HEK293 (cell line): Measurements from ENCODE around the gene CXCL5.
A peak's percentile ranks its signal among the peaks of the same experiment; 100 is the strongest.

ENCODE experiments used
- CTCF ChIA-PET: fragments of 350-600 bp; formaldehyde crosslinking; extraction: SDS; loops from one replicate; lab custom pipeline; 2021; ENCODE audit warnings: antibody characterized with exemption; lab: Yijun Ruan, JAX
- POLR2A ChIA-PET: fragments of 300-600 bp; formaldehyde crosslinking; extraction: SDS; loops from one replicate; lab custom pipeline; 2020; ENCODE audit warnings: antibody characterized with exemption, inconsistent platforms; lab: Yijun Ruan, JAX
- H3K27ac ChIP-seq: fragments of 200-500 bp; sonication (Bioruptor generic); 2 replicates; pipeline ENCODE4 v1.5.1; 2014; ENCODE audit warnings: low read depth, low read length, control low read depth, inconsistent platforms; ENCODE audit errors: extremely low read depth
- H3K36me3 ChIP-seq, 2 experiments: fragments of 200-500 bp in 1 of 2; sonication (Bioruptor generic) in 1 of 2; 1 replicate in 1 of 2; 2 replicates in 1 of 2; pipeline ENCODE4 v1.5.1; 2014 to 2017; ENCODE audit warnings: inconsistent platforms in 2 of 2, low read length in 2 of 2; ENCODE audit not compliant: control insufficient read depth in 2 of 2, insufficient read depth in 1 of 2
- H3K4me1 ChIP-seq: fragments of 200-500 bp; sonication (Bioruptor generic); 2 replicates; pipeline ENCODE4 v1.5.1; 2014; ENCODE audit warnings: mild to moderate bottlenecking, low read length, inconsistent platforms; ENCODE audit not compliant: control insufficient read depth, insufficient read depth
- H3K4me3 ChIP-seq: 2 replicates; pipeline ENCODE4 v1.5.1; 2011; ENCODE audit warnings: low read depth, mild to moderate bottlenecking, control low read depth, low read length, moderate library complexity
- H3K9me3 ChIP-seq: fragments of 200-500 bp; sonication (Bioruptor generic); 2 replicates; pipeline ENCODE4 v1.5.1; 2014; ENCODE audit warnings: low read depth, low read length, inconsistent platforms; ENCODE audit not compliant: control insufficient read depth, insufficient read depth
- BCL11A ChIP-seq: fragments of 450-650 bp; formaldehyde crosslinking; IDR thresholded peaks from 2 replicates; pipeline ENCODE4 v1.5.1; 2016; ENCODE audit warnings: low read depth, missing biosample characterization, missing genetic modification characterization
- BCL11B ChIP-seq: fragments of 450-650 bp; formaldehyde crosslinking; IDR thresholded peaks from 2 replicates; pipeline ENCODE4 v1.5.1; 2016; ENCODE audit warnings: low read depth, missing biosample characterization, missing genetic modification characterization
- MYNN ChIP-seq: fragments of 450-650 bp; formaldehyde crosslinking; IDR thresholded peaks from 2 replicates; pipeline ENCODE4 v1.5.1; 2016; ENCODE audit warnings: missing biosample characterization, missing genetic modification characterization, borderline replicate concordance
- OSR2 ChIP-seq: fragments of 450-650 bp; formaldehyde crosslinking; IDR thresholded peaks from 2 replicates; pipeline ENCODE4 v1.5.1; 2016; ENCODE audit warnings: missing biosample characterization, missing genetic modification characterization
- SETDB1 ChIP-seq: IDR thresholded peaks from one replicate; pipeline ENCODE4 v1.6.1; 2017; ENCODE audit warnings: mild to moderate bottlenecking, low read length, moderate library complexity, mixed read lengths; ENCODE audit not compliant: insufficient read length
- WT1 ChIP-seq: fragments of 450-650 bp; formaldehyde crosslinking; IDR thresholded peaks from 2 replicates; pipeline ENCODE4 v1.5.1; 2016; ENCODE audit warnings: missing biosample characterization, missing genetic modification characterization
- ZFHX2 ChIP-seq: fragments of 450-650 bp; formaldehyde crosslinking; conservative IDR thresholded peaks from 2 replicates; pipeline ENCODE4 v1.5.1; 2016; ENCODE audit warnings: missing biosample characterization, missing genetic modification characterization
- ZNF23 ChIP-seq: fragments of 450-650 bp; formaldehyde crosslinking; IDR thresholded peaks from 2 replicates; pipeline ENCODE4 v1.5.1; 2016; ENCODE audit warnings: missing biosample characterization, missing genetic modification characterization, borderline replicate concordance
- ZNF488 ChIP-seq: fragments of 450-650 bp; formaldehyde crosslinking; IDR thresholded peaks from 2 replicates; pipeline ENCODE4 v1.5.1; 2016; ENCODE audit warnings: missing biosample characterization, missing genetic modification characterization
- ZNF510 ChIP-seq: fragments of 450-650 bp; formaldehyde crosslinking; IDR thresholded peaks from 2 replicates; pipeline ENCODE4 v1.5.1; 2018; ENCODE audit warnings: mild to moderate bottlenecking, missing genetic modification characterization, missing biosample characterization; ENCODE audit not compliant: insufficient replicate concordance
- ZNF600 ChIP-seq: fragments of 450-650 bp; formaldehyde crosslinking; IDR thresholded peaks from 2 replicates; pipeline ENCODE4 v1.5.1; 2016; ENCODE audit warnings: missing biosample characterization, missing genetic modification characterization
- ZNF670 ChIP-seq: fragments of 450-650 bp; formaldehyde crosslinking; IDR thresholded peaks from 2 replicates; pipeline ENCODE4 v1.5.1; 2016; ENCODE audit warnings: missing biosample characterization, missing genetic modification characterization, low read depth
- ZSCAN23 ChIP-seq: fragments of 450-650 bp; formaldehyde crosslinking; IDR thresholded peaks from 2 replicates; pipeline ENCODE4 v1.5.1; 2016; ENCODE audit warnings: missing biosample characterization, missing genetic modification characterization
- TF ChIP-seq, protein P1 (sequence below): sonication (generic); formaldehyde crosslinking; IDR thresholded peaks from 2 replicates; pipeline ENCODE4 v1.8.1; 2022; ENCODE audit warnings: mild to moderate bottlenecking, moderate library complexity, missing genetic modification reagents
- TF ChIP-seq, protein P2 (sequence below): fragments of 450-650 bp; formaldehyde crosslinking; IDR thresholded peaks from 2 replicates; pipeline ENCODE4 v1.5.1; 2016; ENCODE audit warnings: missing biosample characterization, missing genetic modification characterization

The CXCL5 gene

DNA sequence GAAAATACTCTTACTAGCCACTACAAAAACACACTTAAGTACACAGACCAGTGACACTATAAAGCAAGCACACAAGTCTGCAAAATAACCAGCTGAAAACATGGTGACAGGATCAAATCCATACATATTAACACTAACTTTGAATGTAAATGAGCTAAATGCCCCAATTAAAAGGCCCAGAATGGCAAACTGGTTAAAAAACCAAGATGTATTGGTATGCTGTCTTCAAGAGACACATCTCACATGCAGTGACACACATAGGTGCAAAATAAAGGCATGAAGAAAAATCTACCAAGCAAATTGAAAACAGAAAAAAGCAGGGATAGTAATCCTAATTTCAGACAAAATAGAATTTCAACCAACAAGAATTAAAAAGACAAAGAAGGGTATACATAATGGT lies 27.5 kb downstream of the CXCL5 start:
- Histone ChIP-seq H3K9me3 (no peaks in the 10 kb centered on the region), H3K36me3 (no peaks in the 10 kb centered on the region), H3K27ac (no peak overlapping the region), H3K4me3 (no peak overlapping the region), H3K4me1 (no peaks in the 10 kb centered on the region)
- CTCF ChIA-PET = no interaction called here
- POLR2A ChIA-PET = no interaction called here
- TF ChIP-seq BCL11A (tag by site-specific recombination) = no peak
- TF ChIP-seq, protein P1, sequence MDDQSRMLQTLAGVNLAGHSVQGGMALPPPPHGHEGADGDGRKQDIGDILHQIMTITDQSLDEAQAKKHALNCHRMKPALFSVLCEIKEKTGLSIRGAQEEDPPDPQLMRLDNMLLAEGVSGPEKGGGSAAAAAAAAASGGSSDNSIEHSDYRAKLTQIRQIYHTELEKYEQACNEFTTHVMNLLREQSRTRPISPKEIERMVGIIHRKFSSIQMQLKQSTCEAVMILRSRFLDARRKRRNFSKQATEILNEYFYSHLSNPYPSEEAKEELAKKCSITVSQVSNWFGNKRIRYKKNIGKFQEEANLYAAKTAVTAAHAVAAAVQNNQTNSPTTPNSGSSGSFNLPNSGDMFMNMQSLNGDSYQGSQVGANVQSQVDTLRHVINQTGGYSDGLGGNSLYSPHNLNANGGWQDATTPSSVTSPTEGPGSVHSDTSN (CRISPR knock-in tag) = no peak
- peak; percentile 91 for TF ChIP-seq SETDB1

- Histone ChIP-seq H3K4me1 (no peaks in the 10 kb centered on the region), H3K36me3 (no peaks in the 10 kb centered on the region), H3K4me3 (no peak overlapping the region), H3K9me3 (no peaks in the 10 kb centered on the region), H3K27ac (no peak overlapping the region)
- TF ChIP-seq OSR2 (tag by site-specific recombination) (no peak), ZNF23 (tag by site-specific recombination) (no peak), WT1 (tag by site-specific recombination) (no peak), MYNN (tag by site-specific recombination) (no peak), ZFHX2 (no peak), ZNF488 (no peak), ZNF600 (tag by site-specific recombination) (no peak)
- POLR2A ChIA-PET = no interaction called here
- CTCF ChIA-PET = interaction anchor here (0.7 to 0.8 kb wide), 2 partner anchors 129 to 165 kb away, joined by 3 to 4 read pairs; partner anchors contain the start of gene CXCL2
These were observed 28.5 kb downstream of the CXCL5 start for GRCh38 chr4:73970011-73970410.

GRCh38 chr4:73967866-73968265 lies 30.6 kb downstream of the CXCL5 start:
- TF ChIP-seq, protein P2, sequence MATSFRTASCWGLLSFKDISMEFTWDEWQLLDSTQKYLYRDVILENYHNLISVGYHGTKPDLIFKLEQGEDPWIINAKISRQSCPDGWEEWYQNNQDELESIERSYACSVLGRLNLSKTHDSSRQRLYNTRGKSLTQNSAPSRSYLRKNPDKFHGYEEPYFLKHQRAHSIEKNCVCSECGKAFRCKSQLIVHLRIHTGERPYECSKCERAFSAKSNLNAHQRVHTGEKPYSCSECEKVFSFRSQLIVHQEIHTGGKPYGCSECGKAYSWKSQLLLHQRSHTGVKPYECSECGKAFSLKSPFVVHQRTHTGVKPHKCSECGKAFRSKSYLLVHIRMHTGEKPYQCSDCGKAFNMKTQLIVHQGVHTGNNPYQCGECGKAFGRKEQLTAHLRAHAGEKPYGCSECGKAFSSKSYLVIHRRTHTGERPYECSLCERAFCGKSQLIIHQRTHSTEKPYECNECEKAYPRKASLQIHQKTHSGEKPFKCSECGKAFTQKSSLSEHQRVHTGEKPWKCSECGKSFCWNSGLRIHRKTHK (tag by site-specific recombination) = no peak
- no peak for TF ChIP-seq ZNF510 (tag by site-specific recombination)
- no peak for TF ChIP-seq ZNF670 (tag by site-specific recombination)
- no peak for TF ChIP-seq OSR2 (tag by site-specific recombination)
- no peak for TF ChIP-seq BCL11B (tag by site-specific recombination)
- TF ChIP-seq ZSCAN23 (tag by site-specific recombination) = no peak
- no peak overlapping the region for H3K27ac ChIP-seq
- H3K9me3 ChIP-seq = no peaks in the 10 kb centered on the region
- no peaks in the 10 kb centered on the region for H3K4me1 ChIP-seq
- ChIA-PET POLR2A (no interaction called here), CTCF (interaction anchor here (0.6 to 0.7 kb wide), 2 partner anchors 29 to 189 kb away, joined by 3 to 6 read pairs; no protein-coding TSS in a partner anchor)
- no peaks in the 10 kb centered on the region for H3K36me3 ChIP-seq
- no peak overlapping the region for H3K4me3 ChIP-seq
